ENCODE results near the gene PPP2R2D. TPM values are rescaled to one million over a fixed set of nuclear protein-coding genes. Genes with fewer than 3 reads are reported as not detected.

Gene PPP2R2D
- total RNA-seq, 1 experiment from 2014 or later: 57.5 TPM

DNA sequence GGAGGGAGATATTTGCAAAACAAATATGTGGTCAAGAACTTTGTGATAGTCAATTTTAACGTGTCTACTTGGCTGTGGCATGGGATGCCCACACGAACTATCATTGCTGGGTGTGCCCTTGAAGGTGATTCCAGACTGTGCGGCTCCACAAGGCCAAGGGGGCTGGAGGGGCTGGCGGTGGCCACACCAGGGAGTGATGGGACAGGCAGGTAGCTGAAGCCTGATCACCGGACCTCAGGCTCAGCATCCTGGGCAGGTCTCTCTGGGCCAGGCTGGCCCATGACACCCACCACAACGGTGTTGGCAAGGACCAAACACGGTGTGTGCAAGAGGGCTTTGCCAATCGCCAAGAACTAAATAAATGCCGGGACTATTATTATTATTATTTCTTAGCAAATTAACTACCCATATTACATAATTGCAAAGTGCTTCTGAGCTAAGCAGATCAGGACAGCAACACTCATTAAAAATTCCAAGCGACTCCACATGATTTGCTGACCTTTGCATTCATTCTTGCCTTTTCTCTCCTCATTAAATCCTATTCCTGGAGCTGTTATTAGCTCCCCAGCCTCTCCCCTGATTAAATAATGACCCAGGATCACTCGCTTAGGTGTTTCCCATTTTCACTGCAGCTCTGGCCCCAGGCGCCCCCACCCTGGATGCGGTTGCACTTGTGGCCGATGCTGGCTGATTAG, 35.4 kb upstream of the PPP2R2D start:
- DNase-seq (ENCODE audit: low spot score): no peak
- in situ Hi-C loops (cut with HindIII; ENCODE audit: low sequenced_read_pairs): no loop called here

DNA sequence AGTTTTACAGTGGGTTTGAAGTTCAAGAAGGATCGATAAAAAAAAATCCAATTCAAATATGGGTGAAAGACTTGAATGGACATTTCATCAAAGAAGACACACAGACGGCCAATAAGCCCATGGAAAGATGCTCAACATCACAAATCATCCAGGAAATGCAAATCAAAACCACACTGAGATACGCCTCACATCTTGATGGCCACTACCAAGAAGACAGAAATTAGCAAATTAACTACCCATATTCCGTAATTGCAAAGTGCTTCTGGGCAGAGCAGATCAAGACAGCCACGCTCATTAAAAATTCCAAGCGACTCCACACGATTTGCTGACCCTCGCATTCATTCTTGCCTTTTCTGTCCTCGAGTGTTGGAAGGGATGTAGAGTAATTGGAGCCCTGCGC, 34.1 kb upstream of the PPP2R2D start:
- in situ Hi-C loops (cut with HindIII; ENCODE audit: low sequenced_read_pairs): no loop called here
- no peak for DNase-seq (ENCODE audit: low spot score)

DNA sequence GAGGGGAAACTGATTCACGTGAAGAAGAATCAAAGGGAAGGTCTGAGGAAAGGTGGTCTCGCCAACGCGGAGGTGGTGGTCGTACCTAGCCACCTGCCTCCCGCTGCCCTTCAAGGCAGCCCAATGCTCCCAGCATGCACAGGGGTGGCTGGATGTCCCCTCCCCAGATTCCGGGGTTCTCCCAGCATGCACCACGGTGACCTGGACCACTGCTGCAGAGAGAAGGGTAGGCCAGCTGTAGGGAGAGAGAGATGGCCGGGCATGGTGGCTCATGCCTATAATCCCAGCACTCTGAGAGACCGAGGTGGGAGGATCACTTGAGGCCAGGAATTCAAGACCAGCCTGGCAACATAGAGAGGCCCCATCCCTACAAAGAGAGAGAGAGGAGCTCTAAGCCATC, 32.4 kb upstream of the PPP2R2D start:
- in situ Hi-C loops (cut with HindIII; ENCODE audit: low sequenced_read_pairs): no loop called here
- no peak for DNase-seq (ENCODE audit: low spot score)

DNA sequence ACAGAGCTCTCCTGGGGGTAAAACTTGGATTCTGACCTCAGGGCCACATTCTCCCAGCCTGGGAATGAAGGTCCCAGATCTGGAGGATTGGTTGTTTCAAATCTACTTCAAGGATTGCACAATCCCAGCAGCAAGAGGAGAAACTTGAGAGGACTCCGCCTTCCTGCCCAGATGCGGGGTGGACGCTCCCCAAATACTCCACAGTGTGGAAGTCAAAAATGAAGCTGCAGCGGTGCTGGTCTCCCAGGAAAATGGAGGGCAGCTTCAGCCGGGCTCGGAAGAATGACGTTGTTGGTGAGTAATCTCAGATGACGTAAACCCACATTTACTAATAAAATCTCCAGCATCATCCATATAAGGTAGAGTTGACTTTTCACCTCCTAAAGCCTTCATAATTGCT, 31.5 kb upstream of the PPP2R2D start:
- DNase-seq (ENCODE audit: low spot score): no peak
- in situ Hi-C loops (cut with HindIII; ENCODE audit: low sequenced_read_pairs): no loop called here

DNA sequence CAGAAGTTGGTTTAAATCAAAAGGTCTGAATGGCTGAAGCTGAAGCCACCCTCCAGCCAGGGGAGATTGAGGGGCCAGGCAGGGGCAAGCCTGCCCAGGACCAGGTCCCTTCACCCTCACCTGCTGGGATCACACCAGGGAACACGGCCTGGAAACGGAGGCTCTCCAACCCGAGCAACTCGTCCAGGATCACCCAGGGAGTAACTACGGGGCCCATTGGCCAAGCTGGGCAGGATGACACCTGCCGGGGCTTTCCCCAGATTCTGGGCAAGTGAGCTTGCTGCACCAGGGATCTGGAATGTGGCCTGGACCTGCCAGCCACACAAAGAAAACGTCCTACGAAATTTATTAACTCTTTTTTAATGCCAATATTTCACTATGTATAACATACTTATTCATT, 30.4 kb upstream of the PPP2R2D start:
- peak; percentile 52 for DNase-seq (ENCODE audit: low spot score)
- in situ Hi-C loops (cut with HindIII; ENCODE audit: low sequenced_read_pairs): no loop called here

DNA sequence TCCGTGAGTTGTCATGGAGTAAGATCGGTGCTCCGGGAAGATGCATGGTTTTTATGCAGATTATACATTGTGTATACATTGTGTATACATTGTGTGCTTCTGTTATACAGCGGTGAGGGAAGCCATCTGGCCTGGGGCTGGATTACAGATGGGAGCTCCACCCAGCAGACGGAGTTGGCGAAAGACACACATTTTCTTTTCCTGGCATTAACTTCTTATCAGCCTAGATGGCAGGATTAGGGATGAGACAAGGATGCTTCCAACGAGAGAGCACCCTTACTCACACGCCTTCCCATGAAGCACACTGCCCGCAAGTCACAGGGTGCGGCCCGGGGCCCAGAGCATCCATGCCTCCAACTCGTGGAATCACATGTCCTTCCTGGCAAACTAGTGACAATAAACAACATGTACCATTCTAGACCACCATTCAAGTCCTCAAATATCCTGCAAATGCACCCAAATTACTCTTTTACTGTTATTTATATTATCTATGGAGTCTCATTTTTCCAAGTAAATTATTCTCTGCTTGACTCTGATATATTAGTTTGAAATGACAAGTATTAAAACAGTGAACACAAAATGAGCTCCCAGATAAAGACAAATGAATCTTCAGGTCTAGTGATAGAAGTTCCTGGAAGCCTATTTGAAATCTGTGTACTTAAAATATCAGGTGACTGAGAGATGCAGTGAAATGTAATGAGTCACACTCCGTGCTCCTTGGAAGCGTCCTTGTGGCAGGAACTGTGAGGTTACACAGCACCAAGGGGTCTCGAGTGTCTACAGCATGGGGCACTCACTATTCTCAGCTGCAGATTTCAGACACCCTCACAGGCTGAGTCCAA, 29.8 kb upstream of the PPP2R2D start:
- in situ Hi-C loops (cut with HindIII; ENCODE audit: low sequenced_read_pairs): no loop called here
- no peak for DNase-seq (ENCODE audit: low spot score)

DNA sequence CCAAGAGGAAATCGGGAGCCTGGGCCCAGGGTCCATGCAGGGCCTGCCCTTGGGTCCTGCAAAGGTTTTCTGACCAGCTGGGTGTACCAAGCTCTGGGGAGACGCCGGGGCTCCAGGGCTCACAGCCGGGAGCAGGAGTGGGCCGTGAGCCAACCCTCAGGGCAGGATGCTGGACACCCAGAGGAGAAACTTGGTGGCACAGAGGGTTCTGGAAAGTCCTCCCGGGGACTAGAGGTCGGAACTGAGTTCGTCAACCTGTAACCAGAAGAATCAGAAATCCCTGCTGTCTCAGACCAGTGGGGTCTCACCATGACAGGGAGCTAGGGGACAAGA, 29.2 kb upstream of the PPP2R2D start:
- in situ Hi-C loops (cut with HindIII; ENCODE audit: low sequenced_read_pairs): no loop called here
- DNase-seq (ENCODE audit: low spot score): no peak

DNA sequence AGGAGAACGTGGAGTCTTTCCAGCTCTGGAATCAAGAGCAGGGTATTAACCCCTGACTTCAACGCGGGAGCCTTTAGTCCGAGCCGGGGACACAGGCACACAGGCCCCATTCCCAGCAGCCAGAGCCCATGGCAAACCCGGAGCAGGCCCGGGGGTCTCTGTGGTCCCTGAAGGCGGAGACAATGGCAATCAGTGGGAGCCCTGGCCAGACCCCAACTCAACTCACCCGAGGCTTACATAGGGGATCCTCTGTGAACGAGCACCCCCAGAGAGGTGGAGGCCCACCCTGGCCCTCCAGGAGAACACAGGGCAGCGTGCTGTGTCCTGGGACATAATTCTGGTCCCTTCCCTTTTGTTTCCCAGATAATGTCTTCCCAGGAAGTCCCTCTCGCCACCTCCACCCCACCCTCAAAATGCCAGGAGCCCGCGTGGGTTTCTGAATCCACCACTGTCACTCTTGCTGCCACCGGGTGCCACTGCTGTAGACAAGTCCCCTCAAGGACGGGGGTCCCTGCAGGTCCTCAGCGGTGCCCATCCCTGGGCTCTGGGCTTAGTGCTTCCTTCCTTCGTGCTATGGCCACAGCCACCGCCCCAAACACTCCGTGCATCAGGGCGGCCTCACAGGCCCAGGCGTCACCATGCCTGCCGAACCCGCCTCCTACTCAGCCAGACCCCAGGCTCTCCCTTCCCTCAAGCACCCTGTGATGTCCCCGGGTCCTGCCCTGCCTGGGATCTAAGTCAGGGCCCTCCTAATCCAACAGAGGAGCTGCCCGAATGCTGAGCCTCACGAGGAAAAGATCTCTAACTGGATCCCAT, 28.6 kb upstream of the PPP2R2D start:
- no peak for DNase-seq (ENCODE audit: low spot score)
- in situ Hi-C loops (cut with HindIII; ENCODE audit: low sequenced_read_pairs): no loop called here

DNA sequence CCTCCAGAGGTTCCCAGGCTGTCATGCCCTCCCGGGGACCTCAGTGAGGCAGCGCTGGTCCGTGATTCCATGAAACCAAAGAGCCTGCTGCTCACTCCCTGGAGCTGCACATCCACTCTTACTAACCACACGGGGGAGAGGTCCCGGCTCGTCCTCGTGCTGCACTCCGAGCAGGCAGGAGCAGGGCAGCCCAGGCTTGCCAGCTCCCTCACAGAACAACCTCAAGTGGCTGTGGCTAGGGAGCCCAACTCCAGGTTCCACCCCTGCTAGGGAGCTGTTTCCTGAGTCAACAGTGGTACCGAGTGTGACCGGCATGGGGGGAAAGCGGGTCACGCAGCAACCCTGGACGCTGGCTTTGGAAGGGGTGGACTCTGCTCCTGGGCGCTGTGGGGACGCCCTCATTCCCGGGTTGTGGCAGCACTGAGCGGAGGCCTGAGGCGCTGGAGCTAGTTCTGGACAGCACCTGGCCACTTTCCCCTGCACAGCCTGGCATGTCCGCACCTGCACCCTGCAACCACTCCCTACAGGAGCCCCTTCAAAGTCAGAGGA, 27.9 kb upstream of the PPP2R2D start:
- in situ Hi-C loops (cut with HindIII; ENCODE audit: low sequenced_read_pairs): no loop called here
- DNase-seq (ENCODE audit: low spot score): no peak

DNA sequence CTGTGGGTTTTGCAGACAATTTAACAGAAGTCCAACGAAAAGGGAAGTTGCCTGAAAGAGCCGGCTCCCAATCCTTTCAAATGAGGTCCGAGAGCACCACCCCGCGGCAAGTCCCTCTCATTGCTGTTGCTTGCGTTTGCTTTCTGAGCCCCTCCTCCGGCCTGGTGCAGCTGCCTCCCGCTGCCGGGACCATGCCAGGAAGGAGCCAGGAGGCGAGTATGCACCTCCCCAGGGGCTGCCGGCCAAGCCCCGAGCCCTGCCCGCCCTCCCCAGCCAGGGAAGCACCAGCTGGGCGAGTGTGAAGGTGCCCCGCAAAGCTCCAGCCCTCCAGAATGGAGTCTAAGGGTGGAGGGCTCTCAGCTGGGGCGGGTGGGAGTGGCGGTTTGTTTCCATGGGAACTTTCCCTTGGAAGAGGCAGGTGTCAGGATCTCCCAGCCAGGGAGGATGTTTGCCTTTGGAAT, 25.8 kb upstream of the PPP2R2D start:
- in situ Hi-C loops (cut with HindIII; ENCODE audit: low sequenced_read_pairs): no loop called here
- peak; percentile 83 for DNase-seq (ENCODE audit: low spot score)

DNA sequence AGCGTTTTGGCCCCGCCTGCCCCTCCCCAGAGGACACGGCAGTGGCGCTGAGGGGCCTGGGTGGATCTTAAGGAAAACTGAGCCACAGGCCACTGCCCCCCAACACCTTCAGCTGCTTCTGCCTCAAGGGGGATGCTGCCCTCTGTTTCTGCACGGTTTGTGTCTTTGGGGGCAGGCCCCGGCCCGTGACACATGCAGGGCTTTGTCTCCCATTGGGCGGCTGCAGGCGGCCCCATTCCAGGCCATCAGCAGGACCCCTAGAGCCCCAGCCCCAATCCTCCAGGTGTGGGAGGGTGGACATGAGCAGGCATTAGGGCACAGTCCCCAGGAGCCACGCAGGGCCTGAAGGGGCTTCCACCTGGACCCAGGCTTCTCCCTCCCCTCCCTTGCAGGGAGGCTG, 25.3 kb upstream of the PPP2R2D start:
- in situ Hi-C loops (cut with HindIII; ENCODE audit: low sequenced_read_pairs): no loop called here
- DNase-seq (ENCODE audit: low spot score): no peak

DNA sequence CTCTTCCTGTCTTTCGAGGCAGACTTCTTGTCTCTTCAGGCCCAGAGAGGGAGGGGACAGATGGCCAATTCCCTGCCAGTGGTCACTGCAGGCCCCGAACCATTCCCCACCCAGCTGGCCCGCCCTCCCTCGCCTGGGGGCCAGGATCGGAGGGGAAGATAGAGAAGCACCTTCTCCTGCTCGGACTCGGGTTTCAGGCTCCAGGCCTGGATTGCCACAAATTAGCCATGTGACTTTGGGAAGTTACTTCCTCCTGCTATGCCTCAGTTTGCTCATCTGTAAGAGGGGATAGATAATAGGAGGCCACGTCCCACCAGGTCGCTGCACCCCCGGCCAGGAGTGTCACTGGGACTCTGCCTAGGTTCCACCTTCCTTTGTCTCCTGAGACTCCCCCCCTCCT, 24.8 kb upstream of the PPP2R2D start:
- DNase-seq (ENCODE audit: low spot score): no peak
- in situ Hi-C loops (cut with HindIII; ENCODE audit: low sequenced_read_pairs): no loop called here

DNA sequence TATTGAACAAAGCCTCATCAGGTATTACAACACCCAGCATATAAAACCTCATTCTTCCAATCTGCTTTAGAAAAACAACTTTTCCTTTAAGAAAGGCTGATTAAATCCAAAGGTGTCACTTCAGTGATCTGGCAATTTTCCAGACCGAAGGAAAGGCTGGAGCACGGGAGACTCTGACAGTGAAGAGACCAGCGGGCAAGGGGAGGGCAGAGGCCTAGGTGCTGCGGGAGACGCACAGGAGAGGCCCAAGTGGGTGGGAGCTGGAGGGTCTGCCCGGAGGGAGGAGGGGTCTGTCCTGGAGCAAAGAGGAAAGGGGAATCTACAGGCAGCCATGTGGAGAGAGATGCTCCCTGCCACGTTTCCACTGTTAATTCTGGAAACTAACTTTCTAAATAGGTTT, 24.3 kb upstream of the PPP2R2D start:
- in situ Hi-C loops (cut with HindIII; ENCODE audit: low sequenced_read_pairs): no loop called here
- no peak for DNase-seq (ENCODE audit: low spot score)

DNA sequence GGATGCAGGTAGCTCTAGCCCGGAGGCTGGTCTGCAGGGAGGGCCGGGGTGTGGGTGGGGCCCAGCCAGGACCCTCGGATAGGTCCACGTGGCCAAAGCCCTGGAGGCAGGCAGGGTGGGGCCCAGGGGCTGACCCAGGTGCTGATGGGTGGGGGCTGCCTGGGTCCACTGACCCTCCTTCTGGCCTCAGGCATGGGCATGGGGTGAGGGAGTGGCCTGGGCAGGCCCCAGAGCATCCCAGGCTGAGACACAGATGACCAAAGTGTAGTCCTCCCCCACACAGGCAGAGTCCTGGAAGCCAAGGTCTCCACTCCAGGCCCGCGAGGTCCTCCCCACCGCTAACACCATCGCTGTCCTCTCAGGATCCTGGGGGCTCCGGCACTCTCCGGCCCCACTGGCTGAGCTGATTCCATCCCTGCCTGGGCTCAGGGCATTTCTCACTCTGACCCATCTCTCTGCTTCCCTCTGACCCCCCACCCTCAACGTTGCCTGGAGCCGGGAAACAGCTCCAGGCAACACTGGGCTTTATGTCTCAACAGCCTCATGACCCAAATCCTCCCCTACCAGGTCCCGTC, 20.7 kb upstream of the PPP2R2D start:
- in situ Hi-C loops (cut with HindIII; ENCODE audit: low sequenced_read_pairs): no loop called here
- no peak for DNase-seq (ENCODE audit: low spot score)

DNA sequence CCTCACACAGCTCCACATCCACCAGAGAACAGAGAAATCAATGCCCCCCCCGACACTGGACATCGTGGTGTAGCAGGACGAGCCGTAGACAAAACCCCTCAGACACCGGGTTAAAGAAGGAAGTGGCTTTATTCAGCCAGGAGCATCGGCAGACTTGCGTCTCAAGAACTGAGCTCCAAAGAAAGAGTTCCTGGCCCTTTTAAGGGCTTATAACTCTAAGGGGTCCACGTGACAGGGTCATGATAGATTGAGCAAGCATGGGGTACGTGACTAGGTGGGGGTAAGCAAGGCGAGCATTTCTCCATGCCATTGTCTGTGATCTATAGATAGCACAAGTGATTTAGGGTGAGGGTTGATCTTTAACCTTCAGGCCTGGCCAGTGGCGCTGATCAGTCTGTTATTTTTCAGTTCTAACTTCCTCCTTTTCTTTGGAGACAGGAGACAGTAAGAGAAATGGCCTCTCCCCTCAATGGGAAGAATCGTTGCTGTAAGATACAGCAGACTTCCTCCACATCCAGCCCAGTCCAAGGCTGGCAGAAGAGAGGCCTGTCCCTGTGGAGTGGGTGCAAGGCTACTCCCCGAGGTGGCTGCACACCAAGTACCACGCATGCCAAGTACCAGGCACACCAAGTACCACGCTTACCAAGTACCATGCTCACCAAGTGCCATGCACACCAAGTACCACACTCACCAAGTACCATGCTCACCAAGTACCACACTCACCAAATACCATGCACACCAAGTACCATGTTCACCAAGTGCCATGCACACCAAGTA, 19.5 kb upstream of the PPP2R2D start:
- in situ Hi-C loops (cut with HindIII; ENCODE audit: low sequenced_read_pairs): no loop called here
- no peak for DNase-seq (ENCODE audit: low spot score)

DNA sequence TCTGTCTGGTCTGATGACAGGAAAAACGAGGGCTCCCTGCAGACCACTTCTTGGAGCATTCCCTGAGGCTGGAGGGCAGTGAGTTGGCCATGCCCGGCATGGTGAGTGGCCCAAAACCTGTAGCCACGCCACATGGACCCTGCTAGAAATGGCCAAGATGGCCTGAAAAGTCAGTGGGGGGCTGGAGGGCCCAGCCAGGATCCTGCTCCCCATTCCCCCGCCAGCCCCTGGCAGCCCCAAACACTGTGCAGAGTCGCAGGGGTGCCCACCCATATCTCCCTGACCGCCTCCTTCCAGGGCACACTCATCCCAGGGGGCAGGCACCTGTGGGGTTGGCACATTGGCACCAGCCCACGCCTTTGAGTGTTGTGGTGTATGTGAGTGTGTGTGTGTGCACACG, 18.7 kb upstream of the PPP2R2D start:
- DNase-seq (ENCODE audit: low spot score): no peak
- in situ Hi-C loops (cut with HindIII; ENCODE audit: low sequenced_read_pairs): no loop called here

DNA sequence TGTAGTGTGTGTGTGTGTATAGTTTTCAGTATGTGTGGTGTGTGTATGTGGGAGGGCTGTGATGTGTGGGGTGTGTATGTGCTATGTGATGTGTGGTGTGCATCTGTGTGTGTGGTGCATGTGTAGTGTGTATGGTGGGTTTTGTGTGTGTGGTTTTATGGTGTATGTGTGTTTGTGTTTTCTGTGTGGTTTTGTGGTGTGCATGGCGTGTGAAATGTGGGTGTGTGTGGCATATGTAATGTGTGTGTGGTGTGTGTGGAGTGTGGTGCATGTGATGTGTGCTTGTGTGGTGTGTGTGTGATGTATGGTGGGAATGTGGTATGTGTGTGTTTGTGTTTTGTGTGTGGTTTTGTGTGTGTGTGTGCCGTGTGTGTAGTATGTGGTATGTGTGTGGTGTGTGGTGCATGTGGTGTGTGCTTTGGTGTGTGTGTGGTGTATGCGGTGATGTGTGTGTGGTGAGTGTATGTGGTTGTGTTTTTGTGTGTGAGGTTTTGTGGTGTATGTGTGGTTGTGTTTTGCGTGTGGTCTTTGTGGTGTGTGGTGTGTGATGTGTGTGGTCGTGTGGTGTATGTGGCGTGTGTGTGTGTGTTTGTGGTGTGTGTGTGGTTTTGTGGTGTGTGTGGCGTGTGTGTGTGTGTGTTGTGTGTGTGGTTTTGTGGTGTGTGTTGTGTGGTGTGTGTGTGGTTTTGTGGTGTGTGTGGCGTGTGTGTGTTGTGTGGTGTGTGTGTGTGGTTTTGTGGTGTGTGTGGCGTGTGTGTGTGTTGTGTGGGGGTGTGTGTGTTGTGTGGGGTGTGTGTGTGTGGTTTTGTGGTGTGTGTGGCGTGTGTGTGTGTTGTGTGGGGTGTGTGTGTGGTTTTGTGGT, 18.0 kb upstream of the PPP2R2D start:
- no peak for DNase-seq (ENCODE audit: low spot score)
- in situ Hi-C loops (cut with HindIII; ENCODE audit: low sequenced_read_pairs): no loop called here
